Germinal center (tissue), 1 donor: ENCODE results near the gene TLL1.

Experiments
- DNase-seq: peaks from one replicate; pipeline ENCODE4 v3.0.0; 2012; ENCODE audit warnings: mixed read lengths, low spot score

TLL1 gene

DNA sequence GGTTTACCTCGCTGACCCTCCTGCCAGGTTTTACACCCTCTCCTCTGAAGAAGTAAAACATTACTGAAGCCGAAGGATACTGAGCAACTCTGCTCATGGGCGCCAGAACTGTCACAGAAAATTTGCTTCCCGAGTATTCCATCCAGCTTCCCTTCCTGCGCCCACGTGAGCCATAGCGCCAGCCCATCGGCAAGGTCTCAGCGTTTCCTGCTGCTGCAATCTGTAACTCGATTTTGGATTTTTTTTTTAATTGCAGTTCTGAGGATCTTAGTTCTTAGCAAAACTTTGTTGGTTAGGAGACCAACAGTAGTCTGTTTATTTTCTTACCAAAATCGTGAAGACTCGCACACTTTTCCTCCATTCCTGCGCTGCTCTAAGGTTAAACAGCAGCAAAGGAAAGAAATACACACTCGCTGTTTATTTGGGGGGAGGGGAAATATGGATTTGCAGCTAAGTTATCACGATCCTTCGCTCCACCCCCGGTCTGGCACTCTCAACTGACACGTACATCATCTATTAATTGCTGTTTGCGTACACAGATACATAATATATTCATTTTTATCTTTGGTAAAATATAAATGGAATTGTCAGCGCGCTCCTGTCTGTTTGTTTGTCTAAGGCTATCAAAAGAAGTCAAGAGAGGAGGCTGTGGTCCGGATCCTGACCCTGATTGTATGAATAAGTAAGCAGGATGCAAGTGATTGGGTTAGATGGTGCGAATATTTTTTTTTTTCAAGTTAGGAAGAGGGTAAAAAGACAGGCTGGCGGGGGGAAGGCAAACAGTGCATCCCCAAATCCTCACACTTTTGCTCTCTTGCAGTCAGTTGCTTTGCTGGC lies at the start of gene TLL1:
TSS of gene TLL1 (plus strand) at position 777 of the 837 bp plus-strand sequence. CDS start 668 bp downstream, outside the sequence.
- DNase-seq = no peak

DNA sequence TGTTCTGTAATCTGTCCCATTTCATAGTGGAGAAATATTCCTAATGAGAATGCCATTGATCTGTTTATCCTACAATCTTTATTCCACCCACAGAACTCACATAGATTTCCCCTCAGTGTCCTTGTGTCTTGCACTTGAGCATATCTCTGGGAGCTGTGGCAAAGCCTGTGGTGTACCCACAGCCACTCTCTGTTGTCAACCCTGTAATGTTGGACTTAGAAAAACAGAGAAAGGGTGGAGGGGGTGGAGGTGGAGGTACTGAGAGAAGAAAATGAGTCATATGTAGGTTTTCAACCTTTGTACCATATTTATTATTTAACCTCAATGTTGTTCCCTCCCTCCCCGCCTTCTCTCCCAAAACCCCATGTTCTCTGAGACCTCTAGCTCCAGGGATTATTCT lies 46.9 kb upstream of the TLL1 start:
- no peak for DNase-seq

DNA sequence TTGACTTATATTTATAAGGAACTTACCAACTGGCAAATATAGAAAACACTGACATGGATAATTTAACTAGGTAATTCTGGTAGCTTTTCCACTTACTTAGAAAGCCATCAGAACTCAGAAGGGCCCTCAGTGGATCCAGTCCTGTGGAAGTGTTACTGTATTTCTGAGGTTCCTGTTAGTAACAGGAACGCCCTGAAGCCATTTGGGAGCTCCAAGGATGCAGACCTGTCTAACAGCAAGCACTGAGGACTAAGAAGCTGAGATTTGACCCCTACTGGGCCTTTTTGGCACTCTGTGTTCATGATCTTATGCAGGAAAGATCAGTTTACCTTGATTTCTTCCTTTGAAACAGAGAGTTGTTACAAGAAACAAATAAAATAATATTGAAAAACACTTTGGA lies 46.0 kb upstream of the TLL1 start:
- no peak for DNase-seq

DNA sequence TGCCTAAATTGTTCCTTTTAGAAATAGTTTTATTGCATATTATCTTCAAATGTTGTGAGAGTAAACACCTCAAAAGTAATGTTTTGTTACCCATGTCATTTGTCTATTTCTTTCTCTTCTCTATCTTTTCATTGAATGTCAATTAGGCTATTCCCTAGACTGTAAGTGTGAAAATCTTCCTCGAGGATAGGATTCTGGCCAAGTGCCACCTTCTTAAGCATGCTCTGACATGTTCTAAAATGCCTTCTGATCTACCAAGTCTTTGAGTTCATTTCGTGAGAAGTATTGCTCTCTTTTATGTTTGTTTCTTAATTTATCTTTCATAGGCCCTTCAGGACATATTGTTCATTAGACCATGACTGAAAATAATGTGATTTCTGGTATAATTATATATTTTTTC lies 44.1 kb upstream of the TLL1 start:
- DNase-seq = no peak

DNA sequence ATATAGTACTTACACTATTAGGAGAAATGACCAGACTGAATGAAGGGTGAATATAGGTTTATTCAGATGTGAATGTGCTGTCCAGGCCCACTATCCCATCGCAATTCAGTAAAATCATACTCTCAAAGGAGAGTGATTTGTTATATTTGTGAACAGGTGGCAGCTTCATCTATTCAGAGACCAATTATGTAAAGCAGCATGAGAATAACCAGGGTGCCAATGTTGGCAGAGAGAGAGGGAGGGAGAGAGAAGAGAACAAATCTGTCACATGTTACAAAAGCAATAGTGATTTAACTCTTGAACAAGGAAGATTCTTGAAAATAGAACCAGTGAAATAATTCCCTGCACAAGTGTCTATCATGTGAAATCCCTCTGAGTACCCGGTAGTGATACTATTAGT lies 38.9 kb upstream of the TLL1 start:
- no peak for DNase-seq

DNA sequence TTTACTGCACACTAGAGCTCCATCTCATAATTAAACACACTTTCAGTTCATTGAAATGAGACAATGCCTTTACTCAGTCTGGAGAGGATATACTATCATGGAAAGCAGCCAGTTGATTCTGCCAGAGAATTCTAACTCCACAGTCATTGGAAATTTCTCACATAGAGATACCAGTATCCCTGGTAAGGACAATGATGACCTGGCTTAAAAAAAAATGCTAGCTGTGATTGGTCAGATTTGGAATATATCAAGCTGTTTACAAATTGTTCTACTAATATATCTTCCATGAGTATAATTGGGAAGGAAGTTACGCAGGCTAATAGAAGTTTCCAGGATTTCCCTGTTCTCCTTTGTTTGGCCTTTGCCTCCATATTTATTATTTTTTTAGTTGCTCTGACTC lies 34.5 kb upstream of the TLL1 start:
- DNase-seq = no peak

DNA sequence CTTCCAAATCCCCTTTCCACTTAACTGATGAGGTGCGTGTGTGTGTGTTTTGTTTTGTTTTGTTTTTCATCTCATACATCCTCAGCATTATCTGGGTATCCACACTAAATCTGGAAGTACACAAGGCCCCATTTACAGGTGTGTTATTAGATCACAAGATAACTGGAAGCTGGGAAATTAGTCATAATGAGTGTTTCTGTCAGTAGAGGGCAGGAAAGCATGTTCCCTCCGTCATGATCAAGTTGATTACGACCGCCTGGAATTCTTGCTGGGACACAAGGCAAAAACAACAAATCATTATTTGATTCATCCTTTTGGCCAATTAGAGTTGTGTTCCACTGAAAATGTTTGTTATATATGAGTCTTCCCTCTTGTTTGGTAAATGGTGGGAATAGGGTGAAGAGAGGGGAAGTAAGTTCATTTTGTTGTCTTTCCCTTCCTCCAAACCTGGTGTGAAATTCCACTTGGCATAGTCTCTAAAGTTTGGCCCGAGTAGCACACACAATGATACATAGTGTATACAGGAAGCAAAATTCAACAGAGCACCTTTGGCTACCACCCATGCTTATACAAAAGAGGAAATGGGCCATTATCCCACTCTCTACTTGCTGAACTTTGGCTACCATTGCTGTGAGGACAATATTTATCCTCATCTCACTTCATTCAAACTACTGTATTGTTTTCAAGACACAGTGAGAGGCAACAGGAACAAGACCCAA lies 33.3 kb upstream of the TLL1 start:
- no peak for DNase-seq

DNA sequence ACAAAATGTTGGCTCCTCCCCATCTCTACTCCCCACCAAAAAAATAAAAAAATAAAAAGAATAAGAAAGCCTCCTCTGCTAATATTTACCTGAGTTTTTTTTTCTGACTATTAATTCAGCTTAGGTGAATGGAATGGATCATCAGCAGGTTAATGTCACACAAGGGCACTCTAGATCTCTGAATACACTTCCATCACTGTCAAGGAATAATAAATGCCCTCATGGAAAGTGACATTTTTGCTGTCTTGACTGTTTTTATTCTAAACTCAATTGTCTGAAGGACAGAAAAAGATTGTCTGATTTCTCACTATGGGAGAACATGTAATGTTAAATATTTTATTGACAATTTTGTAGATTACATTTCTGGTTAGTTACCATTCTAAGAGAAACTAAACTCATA lies 30.4 kb upstream of the TLL1 start:
- no peak for DNase-seq

DNA sequence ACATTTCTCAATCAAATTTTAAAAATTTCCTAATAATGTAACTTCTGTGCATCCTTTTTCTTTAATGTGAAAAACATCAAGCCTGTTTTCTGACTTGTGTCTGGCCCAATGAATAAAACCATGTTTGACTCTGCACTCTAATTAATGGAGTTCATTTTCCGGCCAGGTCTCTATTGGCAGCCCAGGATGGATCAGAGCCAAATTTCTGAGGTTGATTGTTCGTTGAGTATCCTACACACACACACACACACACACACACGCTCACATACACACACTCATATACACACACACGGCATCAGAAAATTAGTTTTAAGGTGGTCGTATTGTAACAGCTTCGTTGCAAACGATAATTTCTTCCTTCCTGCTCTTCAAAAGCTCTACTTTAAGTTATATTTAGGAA lies 28.9 kb upstream of the TLL1 start:
- no peak for DNase-seq

DNA sequence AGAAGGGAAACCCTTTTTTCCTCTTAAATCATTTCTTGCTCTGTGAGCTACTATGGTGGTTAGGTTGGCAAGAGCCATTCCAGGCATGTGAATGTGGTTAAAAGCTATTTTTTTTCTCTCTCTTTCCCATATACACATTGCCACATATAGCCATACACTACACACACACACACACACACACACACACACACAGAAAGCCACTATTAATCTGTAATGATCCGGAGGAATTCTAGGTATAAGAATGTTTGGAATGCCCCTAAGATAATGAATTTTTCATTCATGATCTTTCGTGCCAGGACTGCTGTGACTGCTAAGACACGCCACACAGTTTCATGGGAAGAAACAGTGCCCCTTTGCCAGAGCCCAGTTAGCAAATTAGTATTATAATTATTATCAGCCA lies 21.8 kb upstream of the TLL1 start:
- no peak for DNase-seq

DNA sequence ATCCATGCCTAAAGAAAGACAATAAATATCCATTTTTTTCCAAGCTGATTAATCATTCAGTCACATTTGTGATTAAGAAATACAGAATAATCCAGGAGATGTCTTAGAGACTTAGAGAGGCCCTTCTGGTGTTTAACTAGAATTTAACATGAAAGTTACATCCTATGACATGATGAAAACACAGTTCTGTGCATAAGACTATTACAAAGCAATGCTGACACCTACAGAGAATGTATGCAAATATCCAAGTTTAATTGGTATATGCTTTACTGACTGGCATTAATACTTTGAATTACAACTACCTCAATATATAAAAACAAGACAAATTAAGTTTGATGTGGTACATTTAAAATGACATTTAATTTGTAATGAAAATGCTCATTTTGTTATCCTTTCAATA lies 17.8 kb upstream of the TLL1 start:
- no peak for DNase-seq

DNA sequence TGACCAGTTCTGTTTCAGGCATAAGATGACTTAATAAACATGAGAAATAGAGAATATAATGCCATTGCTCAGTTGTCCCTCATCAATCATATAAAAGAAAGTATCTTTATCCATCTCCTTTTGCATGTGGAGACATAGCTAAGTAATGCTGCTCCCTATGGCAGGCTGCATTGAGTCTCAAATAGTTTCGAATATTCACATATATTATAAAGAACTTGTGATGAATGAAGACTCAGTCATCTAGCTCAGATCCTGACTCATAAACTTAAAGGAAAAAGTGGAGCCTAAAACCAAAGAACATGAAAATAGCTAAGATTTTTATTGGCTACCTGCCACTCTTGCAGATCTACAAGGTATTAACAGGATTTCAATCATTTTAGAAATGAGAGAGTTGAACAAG lies 11.7 kb upstream of the TLL1 start:
- no peak for DNase-seq

DNA sequence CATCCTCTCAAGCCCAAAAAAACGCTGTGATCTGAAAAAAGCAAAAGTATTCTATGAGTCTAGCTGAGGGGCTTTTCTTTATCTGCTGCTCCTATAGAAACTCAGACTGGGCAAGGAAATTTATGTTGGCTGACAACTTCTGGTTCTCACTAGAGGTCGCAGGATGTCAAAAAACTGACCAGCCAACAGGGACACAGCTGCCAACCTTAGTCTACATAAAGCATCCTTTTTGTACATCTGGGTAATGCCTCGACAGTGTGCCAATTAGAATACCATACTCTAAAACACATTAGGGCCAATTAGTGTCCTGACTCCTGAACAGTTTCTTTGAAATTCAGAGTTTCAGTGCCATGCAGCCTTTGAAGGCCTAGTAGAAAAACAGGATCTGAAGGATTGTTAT lies 8.8 kb upstream of the TLL1 start:
- no peak for DNase-seq

DNA sequence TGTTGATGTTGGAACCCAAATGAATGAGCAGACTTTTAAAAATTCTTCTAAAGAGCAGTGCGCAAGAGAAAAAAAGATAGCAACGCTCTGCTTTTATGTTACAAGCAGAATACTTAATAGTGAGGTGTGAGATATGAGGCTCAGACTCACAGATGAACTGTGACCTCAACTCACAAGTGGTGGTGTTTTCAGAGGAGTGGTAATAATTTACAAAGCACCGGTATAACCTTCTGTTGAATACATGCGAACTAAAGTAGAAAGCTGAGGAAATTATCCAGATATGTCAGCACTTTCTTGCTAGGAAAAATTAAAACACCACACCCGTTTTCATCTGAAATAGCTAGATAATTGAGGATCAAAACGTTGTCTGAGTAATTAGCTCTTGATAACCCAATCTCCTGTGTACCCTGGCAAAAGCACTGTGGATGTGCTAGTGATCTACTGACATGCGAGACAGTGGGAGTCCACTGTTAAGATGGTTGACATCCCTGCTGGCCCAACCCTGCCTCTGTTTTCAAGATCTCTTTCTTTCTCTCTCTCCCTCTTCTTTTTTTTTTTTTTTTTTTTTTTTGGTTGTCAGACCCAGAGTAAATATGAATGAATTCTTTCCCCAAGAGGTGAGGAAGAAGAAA lies 6.9 kb upstream of the TLL1 start:
- no peak for DNase-seq

DNA sequence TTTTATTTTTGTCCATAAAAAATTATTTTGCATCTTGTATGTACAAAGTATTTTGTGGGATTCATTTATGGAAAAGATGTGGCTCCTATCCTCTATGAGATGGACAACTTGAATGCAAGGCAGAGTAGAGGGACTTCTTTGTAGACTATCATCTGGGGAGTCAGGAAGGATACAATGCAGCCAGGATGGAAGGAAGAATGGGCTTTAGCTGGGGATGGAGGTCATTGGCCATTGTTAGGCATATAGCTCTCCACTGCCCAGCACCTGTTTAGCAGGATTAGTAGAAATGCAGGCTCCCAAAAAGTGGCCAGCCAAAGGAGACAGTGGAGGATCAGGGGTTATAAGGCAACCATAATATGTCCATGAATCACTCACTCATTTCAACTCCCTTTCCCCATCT lies 5.1 kb upstream of the TLL1 start:
- DNase-seq = no peak

DNA sequence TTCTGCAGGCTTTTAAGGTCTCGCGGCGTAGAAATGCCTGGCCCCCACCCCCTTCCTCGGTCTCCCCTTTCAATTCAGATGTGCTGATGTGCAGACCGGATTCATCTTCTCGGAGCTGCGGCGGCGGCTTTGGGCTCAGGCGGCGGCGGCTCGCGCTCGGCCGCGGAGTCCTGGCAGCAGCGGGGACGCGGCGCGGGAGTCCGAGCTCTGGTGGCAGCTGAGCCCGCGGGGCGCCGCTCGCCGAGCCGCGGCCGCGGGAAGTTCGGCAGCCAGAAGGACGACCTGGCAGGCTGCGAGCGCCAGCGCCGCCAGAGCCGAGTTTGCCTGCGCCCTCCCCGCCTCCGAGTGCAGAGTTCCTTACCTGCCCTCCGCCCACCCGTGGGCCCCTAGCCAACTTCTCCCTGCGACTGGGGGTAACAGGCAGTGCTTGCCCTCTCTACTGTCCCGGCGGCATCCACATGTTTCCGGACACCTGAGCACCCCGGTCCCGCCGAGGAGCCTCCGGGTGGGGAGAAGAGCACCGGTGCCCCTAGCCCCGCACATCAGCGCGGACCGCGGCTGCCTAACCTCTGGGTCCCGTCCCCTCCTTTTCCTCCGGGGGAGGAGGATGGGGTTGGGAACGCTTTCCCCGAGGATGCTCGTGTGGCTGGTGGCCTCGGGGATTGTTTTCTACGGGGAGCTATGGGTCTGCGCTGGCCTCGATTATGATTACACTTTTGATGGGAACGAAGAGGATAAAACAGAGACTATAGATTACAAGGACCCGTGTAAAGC lies 448 bp downstream of the TLL1 start:
- DNase-seq = peak; percentile 23

DNA sequence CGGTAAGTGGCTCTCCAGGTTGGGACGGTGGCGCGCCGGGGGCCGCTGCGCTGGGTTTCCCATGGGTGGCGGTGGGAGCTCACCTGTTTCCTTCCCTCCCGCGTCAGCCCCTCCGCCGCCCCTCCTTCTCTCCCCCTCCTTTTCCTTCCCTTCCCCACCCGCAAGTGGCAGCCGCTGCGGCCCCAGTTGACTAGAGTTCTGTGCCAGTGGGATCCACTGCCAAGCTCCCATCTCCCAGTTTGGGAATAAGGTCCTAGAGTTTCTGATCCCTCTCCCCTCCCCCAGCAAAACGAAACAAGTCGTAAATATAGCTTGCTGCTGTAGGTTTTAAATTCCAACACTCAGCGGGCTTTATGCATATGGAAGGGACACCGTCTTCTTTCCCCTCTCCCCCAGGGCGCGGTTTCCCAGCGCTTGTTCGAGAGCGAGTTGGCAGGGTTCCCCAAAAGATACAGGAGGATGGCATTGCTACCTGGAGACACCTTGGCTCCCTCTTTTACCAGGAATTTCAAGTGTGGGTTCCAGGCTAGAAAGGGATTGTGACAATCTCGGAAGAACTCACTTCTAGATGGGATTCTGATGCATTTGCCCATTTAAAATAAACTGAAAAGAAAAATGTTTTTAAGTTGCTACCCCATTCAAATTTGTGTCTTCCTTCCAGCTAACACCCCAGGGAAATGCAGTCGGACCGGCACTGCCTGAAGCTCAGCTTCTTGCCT lies 1.2 kb downstream of the TLL1 start:
- DNase-seq = no peak

DNA sequence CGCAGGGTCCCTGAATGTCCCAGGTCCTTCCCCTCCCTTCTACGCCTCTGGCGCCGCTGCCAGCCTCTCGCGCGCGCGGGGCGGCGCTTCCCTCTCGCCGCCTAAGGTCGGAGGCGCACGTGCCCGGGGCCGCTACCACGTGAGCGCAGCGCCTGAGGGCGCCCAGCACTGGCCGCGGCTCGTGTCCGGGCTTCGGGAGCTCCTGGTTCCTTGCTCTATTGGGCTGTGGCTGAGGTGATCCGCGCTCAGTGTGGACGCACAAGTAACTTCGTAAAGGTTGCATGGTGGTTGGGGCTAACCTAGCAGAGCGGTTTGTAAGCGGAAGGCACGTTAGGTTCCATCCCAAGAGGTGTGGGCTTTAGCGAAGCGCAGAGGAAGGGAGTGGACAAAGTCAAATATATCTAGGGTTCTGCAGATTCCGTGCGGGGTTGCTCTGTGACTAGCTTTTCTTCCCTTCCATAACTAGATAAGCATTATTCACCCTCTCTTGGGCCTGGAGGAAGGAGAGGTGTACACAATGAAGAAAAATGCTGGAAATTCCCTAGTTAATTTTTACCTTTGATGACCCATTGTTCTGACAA lies 1.8 kb downstream of the TLL1 start:
- no peak for DNase-seq

DNA sequence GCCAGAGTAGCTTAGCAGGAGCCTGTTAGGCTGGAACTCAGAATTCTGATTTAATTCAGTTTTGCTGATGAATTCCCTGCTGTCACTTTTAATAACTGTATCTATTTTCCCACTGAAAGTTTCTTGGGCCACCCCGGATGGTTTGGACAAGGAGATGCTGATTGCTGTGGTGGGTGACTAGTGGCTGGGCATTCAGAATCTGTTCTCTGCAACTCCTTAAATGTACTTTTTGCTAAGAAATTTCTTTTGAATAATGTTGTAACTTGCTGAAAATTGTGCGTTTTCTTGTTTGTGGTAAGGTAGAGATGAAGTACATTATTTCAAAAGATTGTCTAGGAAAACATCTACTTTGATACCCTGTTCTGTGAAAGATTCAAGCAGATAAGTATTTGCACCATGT lies 2.4 kb downstream of the TLL1 start:
- no peak for DNase-seq

DNA sequence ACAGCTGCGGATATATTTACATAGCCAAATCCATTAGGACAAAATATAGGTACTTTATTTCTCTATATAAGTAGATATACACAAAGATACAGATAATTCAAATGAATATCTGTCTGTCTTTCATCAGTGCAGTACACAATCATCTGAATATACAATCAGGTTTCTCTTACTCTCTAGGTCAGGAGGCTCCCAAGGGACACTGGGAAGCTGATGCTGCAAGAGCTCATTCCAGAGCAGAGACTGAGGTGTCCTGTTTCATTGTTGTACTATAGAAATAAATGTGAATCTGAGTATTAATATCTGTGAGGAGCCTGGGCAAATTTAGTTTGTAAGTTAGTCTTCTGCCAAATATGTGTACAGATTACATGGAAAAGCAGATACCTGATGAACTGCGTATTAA lies 4.2 kb downstream of the TLL1 start:
- no peak for DNase-seq

DNA sequence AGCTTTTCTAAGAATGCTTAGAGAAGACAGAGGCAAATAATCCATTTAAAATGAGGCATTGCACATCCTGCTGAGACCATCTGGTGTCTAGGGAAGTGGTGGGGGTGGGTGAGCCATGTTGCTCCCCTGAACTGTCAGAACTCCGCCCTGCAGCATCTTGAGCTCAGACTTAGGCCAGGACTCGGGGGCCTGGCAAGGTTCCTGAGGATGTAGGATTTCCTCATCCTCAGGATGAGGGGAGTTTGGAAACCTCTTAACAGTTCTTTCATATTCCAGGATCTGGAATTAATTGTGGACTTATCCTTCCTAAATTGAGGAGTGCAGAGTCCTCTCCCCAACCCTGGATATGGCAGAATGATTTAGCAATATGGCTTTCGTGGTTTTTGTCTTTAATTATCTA lies 6.6 kb downstream of the TLL1 start:
- no peak for DNase-seq
